ENCODE results near the gene ARL6. TPM values are rescaled to one million over a fixed set of nuclear protein-coding genes. Genes with fewer than 3 reads are reported as not detected.
A peak's percentile ranks its signal among the peaks of the same experiment; 100 is the strongest.

Gene ARL6
- total RNA-seq, 1 experiment from 2014 or later = 8.8 TPM

- peaks cover 6% of the 10 kb centered on the region; the same call in 1 of the 2 replicates for H3K4me1 ChIP-seq (ENCODE audit: control insufficient read depth, insufficient read depth, low read length)
- no peaks in the 10 kb centered on the region for H3K9me3 ChIP-seq (ENCODE audit: control insufficient read depth, insufficient read depth, low read depth, low read length)
- ATAC-seq (no peak), DNase-seq (ENCODE audit: low read depth, low spot score) (no peak)
- H3K27me3 ChIP-seq (ENCODE audit: control insufficient read depth, insufficient read depth, low read length) = peaks cover 20% of the 10 kb centered on the region
- no TSS peak for BruUV-seq (replicated peaks)
- no peaks in the 10 kb centered on the region; the same call in 1 of the 2 replicates for H3K36me3 ChIP-seq (ENCODE audit: control insufficient read depth, insufficient read depth, low read length)
- intact Hi-C loops (cut with micrococcal nuclease; ENCODE audit: unreplicated experiment) (no loop called here), in situ Hi-C loops (cut with HindIII; ENCODE audit: low pct_unique_long_range_greater_than_20kb, low sequenced_read_pairs) (no loop called here)
- ChIA-PET POLR2A (no interaction called here), CTCF (no interaction called here)
- no peak overlapping the region for H3K27ac ChIP-seq (ENCODE audit: low read length)
- no peak for TF ChIP-seq POLR2AphosphoS5 (IDR thresholded peaks at IDR 0.05; ENCODE audit: low read depth, low read length)
- no peak for TF ChIP-seq TCF7L2 (IDR thresholded peaks at IDR 0.05; ENCODE audit: low read depth, low read length)
- no peak for TF ChIP-seq REST (IDR thresholded peaks at IDR 0.05; ENCODE audit: insufficient read depth in 1 of 2, low read depth in 2 of 2, low read length in 1 of 2)
- TF ChIP-seq SIN3A (IDR thresholded peaks at IDR 0.05; ENCODE audit: borderline replicate concordance, insufficient read depth, low read depth, low read length) = no peak
- TF ChIP-seq CTCF (IDR thresholded peaks at IDR 0.05) = no peak
- no peak overlapping the region for H3K4me3 ChIP-seq (ENCODE audit: low read depth in 2 of 2, low read length in 2 of 2)
Measured at GRCh38 chr3:97817965-97818364, 53.4 kb downstream of the ARL6 start.

GRCh38 chr3:97820780-97821179 is 56.2 kb downstream of the ARL6 start:
- H3K27ac ChIP-seq (ENCODE audit: low read length) = no peak overlapping the region
- ChIA-PET CTCF (interaction anchor here (0.6 kb wide), 2 partner anchors 71 to 95 kb away, joined by 3 to 7 read pairs; no protein-coding TSS in a partner anchor), POLR2A (interaction anchor here (0.8 kb wide), 1 partner anchor 43 kb away, joined by 4 read pairs; no protein-coding TSS in a partner anchor)
- DNase-seq (ENCODE audit: low read depth, low spot score) (no peak), ATAC-seq (no peak)
- intact Hi-C loops (cut with micrococcal nuclease; ENCODE audit: unreplicated experiment) (loop anchor here (10.0 kb wide), 1 partner anchor 94 kb away; no protein-coding TSS in a partner anchor), in situ Hi-C loops (cut with HindIII; ENCODE audit: low pct_unique_long_range_greater_than_20kb, low sequenced_read_pairs) (no loop called here)
- H3K4me1 ChIP-seq (ENCODE audit: control insufficient read depth, insufficient read depth, low read length) = peaks cover 19% of the 10 kb centered on the region
- H3K9me3 ChIP-seq (ENCODE audit: control insufficient read depth, insufficient read depth, low read depth, low read length) = no peaks in the 10 kb centered on the region
- H3K27me3 ChIP-seq (ENCODE audit: control insufficient read depth, insufficient read depth, low read length) = peaks cover 20% of the 10 kb centered on the region
- no peaks in the 10 kb centered on the region; the same call in 1 of the 2 replicates for H3K36me3 ChIP-seq (ENCODE audit: control insufficient read depth, insufficient read depth, low read length)
- TF ChIP-seq CTCF (IDR thresholded peaks at IDR 0.05) = no peak
- TF ChIP-seq POLR2AphosphoS5 (IDR thresholded peaks at IDR 0.05; ENCODE audit: low read depth, low read length) = no peak
- no peak for TF ChIP-seq SIN3A (IDR thresholded peaks at IDR 0.05; ENCODE audit: borderline replicate concordance, insufficient read depth, low read depth, low read length)
- TF ChIP-seq TCF7L2 (IDR thresholded peaks at IDR 0.05; ENCODE audit: low read depth, low read length) = no peak
- no peak for TF ChIP-seq REST (IDR thresholded peaks at IDR 0.05; ENCODE audit: insufficient read depth in 1 of 2, low read depth in 2 of 2, low read length in 1 of 2)
- BruUV-seq (replicated peaks) = no TSS peak
- peak overlapping the region; percentile 88 to 93 for H3K4me3 ChIP-seq (ENCODE audit: low read depth in 2 of 2, low read length in 2 of 2)
